ENCODE measurements around the gene IKBKE. TPM values are rescaled to one million over a fixed set of nuclear protein-coding genes. Genes with fewer than 3 reads are reported as not detected.

The IKBKE gene
- polyA plus RNA-seq, 2 of the 4 experiments (the other 2 are of a cell fraction) = 6.3 to 6.4 TPM

DNA sequence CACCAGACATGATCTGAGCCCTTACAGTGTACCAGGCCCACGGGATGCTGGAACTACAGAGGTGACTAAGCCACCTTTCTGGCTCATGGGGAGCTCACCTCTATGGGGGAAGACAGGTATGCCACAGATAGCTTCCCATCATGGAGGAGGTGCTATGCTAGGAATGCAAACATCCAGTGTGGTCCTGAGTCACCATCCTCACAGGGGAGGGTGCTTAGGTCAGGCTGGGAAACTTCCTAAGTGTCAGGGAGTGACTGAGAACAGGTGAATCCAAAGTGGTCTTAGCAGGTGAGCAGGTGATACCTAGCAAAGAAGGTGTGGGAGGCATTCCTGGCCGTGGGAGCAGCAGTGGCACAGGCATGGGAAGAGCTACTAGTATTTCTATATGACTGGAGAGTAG lies 28.4 kb downstream of the IKBKE start:
- no peak for DNase-seq (ENCODE audit: low read depth in 1 of 2, low spot score in 1 of 2)
- TF ChIP-seq SMC3 (IDR thresholded peaks at IDR 0.05) (no peak), NFE2L2 (conservative IDR thresholded peaks at IDR 0.05; ENCODE audit: low read length) (no peak), JUNB (IDR thresholded peaks at IDR 0.05) (no peak), CHD2 (IDR thresholded peaks at IDR 0.05; ENCODE audit: low read length, partially characterized antibody) (no peak), HOXB13 (CRISPR knock-in tag; IDR thresholded peaks at IDR 0.05; ENCODE audit: low read depth) (no peak), TP53 (CRISPR knock-in tag; IDR thresholded peaks at IDR 0.05) (no peak), KDM1A (IDR thresholded peaks at IDR 0.05; ENCODE audit: low read depth) (no peak)
- TF ChIP-seq, protein P1, sequence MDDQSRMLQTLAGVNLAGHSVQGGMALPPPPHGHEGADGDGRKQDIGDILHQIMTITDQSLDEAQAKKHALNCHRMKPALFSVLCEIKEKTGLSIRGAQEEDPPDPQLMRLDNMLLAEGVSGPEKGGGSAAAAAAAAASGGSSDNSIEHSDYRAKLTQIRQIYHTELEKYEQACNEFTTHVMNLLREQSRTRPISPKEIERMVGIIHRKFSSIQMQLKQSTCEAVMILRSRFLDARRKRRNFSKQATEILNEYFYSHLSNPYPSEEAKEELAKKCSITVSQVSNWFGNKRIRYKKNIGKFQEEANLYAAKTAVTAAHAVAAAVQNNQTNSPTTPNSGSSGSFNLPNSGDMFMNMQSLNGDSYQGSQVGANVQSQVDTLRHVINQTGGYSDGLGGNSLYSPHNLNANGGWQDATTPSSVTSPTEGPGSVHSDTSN (IDR thresholded peaks at IDR 0.05) = no peak
- Histone ChIP-seq H3K4me3 (no peak overlapping the region), H3K4me2 (no peak overlapping the region), H3K9me3 (no peaks in the 10 kb centered on the region), H3K4me1 (peaks cover 23% of the 10 kb centered on the region), H3K27ac (no peak overlapping the region)
- WGBS (ENCODE audit: missing lambda C conversion rate) = 45% methylated on average over 2 of the region's 2 CpGs
- no peak for ATAC-seq
- CTCF ChIA-PET = interaction anchor here (0.7 to 10.1 kb wide), 6 partner anchors 5 to 132 kb away, joined by 3 to 121 read pairs (median 8); no protein-coding TSS in a partner anchor
- POLR2A ChIA-PET = interaction anchor here (0.6 kb wide), 1 partner anchor 46 kb away, joined by 4 read pairs; no protein-coding TSS in a partner anchor
- no peak for FAIRE-seq

DNA sequence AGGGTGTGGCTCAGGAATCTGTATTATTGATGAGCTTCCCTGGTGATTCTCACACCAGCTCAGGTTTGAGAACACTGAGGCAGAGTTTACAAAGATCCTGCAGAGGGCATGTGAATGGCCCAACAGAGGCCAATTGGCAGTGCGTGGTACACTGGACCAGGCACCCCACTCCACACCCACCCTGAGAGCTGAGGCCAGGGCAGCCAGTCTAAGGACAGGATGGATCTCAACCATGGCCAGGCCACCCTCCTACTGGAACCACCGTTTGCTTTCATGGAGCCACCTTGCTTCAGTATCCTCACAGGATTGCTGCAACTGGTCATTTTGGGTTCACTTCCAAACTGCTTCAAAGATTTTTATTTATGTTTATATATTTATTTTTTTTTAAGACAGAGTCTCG lies 29.8 kb downstream of the IKBKE start:
- CTCF ChIA-PET = interaction anchor here (0.6 to 10.1 kb wide), 7 partner anchors 7 to 975 kb away, joined by 3 to 121 read pairs (median 7); no protein-coding TSS in a partner anchor
- 91% methylated on average over 3 of the region's 3 CpGs for WGBS (ENCODE audit: missing lambda C conversion rate)

DNA sequence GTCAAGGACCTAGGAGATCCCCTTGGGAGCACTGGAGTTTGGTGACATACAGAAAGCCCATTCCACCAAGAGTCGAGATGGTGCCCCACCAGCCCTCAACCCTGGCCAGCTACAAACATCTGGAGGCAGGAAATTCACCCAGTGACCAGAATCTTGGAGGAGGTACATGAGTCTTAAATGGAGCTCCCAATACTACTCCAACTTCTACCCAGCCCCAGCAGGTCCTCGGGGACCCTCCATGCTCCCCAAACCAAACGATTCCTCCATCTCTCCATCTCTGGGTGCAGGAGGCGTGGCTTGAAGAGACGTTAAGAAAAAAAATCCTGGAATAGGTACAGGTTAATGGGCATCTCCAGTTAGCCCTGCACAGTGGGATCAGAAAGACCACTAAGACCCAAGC lies 31.6 kb downstream of the IKBKE start:
- CTCF ChIA-PET = interaction anchor here (0.8 to 10.1 kb wide), 6 partner anchors 9 to 161 kb away, joined by 3 to 121 read pairs (median 8); partner anchors contain the start of gene EIF2D
- ATAC-seq (no peak), FAIRE-seq (no peak), DNase-seq (ENCODE audit: low read depth in 1 of 2, low spot score in 1 of 2) (no peak)
- 73% methylated on average over 5 of the region's 5 CpGs for WGBS (ENCODE audit: missing lambda C conversion rate)
- Histone ChIP-seq H3K9me3 (no peaks in the 10 kb centered on the region), H3K27ac (no peak overlapping the region), H3K4me3 (no peak overlapping the region), H3K4me1 (peaks cover 30% of the 10 kb centered on the region), H3K4me2 (no peak overlapping the region)
- no peak for TF ChIP-seq RCOR1 (IDR thresholded peaks at IDR 0.05; ENCODE audit: low read depth, low read length)
- no peak for TF ChIP-seq CEBPB (IDR thresholded peaks at IDR 0.05)
- TF ChIP-seq HEYL (CRISPR knock-in tag; IDR thresholded peaks at IDR 0.05) = no peak
- TF ChIP-seq, protein P2, sequence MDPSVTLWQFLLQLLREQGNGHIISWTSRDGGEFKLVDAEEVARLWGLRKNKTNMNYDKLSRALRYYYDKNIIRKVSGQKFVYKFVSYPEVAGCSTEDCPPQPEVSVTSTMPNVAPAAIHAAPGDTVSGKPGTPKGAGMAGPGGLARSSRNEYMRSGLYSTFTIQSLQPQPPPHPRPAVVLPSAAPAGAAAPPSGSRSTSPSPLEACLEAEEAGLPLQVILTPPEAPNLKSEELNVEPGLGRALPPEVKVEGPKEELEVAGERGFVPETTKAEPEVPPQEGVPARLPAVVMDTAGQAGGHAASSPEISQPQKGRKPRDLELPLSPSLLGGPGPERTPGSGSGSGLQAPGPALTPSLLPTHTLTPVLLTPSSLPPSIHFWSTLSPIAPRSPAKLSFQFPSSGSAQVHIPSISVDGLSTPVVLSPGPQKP (IDR thresholded peaks at IDR 0.05; ENCODE audit: low read depth, low read length) = no peak
- TF ChIP-seq, protein P3, sequence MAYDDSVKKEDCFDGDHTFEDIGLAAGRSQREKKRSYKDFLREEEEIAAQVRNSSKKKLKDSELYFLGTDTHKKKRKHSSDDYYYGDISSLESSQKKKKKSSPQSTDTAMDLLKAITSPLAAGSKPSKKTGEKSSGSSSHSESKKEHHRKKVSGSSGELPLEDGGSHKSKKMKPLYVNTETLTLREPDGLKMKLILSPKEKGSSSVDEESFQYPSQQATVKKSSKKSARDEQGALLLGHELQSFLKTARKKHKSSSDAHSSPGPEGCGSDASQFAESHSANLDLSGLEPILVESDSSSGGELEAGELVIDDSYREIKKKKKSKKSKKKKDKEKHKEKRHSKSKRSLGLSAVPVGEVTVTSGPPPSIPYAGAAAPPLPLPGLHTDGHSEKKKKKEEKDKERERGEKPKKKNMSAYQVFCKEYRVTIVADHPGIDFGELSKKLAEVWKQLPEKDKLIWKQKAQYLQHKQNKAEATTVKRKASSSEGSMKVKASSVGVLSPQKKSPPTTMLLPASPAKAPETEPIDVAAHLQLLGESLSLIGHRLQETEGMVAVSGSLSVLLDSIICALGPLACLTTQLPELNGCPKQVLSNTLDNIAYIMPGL (CRISPR knock-in tag; IDR thresholded peaks at IDR 0.05; ENCODE audit: borderline replicate concordance) = no peak
- no peak for TF ChIP-seq PHF8 (IDR thresholded peaks at IDR 0.05; ENCODE audit: borderline replicate concordance, low read depth)
- TF ChIP-seq, protein P4, sequence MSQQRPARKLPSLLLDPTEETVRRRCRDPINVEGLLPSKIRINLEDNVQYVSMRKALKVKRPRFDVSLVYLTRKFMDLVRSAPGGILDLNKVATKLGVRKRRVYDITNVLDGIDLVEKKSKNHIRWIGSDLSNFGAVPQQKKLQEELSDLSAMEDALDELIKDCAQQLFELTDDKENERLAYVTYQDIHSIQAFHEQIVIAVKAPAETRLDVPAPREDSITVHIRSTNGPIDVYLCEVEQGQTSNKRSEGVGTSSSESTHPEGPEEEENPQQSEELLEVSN (IDR thresholded peaks at IDR 0.05; ENCODE audit: borderline replicate concordance, low read depth) = no peak
- no peak for TF ChIP-seq POLR2A (IDR thresholded peaks at IDR 0.05; ENCODE audit: low read length)
- TF ChIP-seq MAZ (IDR thresholded peaks at IDR 0.05; ENCODE audit: borderline replicate concordance, low read depth, low read length) = no peak
- TF ChIP-seq, protein P5, sequence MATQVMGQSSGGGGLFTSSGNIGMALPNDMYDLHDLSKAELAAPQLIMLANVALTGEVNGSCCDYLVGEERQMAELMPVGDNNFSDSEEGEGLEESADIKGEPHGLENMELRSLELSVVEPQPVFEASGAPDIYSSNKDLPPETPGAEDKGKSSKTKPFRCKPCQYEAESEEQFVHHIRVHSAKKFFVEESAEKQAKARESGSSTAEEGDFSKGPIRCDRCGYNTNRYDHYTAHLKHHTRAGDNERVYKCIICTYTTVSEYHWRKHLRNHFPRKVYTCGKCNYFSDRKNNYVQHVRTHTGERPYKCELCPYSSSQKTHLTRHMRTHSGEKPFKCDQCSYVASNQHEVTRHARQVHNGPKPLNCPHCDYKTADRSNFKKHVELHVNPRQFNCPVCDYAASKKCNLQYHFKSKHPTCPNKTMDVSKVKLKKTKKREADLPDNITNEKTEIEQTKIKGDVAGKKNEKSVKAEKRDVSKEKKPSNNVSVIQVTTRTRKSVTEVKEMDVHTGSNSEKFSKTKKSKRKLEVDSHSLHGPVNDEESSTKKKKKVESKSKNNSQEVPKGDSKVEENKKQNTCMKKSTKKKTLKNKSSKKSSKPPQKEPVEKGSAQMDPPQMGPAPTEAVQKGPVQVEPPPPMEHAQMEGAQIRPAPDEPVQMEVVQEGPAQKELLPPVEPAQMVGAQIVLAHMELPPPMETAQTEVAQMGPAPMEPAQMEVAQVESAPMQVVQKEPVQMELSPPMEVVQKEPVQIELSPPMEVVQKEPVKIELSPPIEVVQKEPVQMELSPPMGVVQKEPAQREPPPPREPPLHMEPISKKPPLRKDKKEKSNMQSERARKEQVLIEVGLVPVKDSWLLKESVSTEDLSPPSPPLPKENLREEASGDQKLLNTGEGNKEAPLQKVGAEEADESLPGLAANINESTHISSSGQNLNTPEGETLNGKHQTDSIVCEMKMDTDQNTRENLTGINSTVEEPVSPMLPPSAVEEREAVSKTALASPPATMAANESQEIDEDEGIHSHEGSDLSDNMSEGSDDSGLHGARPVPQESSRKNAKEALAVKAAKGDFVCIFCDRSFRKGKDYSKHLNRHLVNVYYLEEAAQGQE (IDR thresholded peaks at IDR 0.05) = no peak
- TF ChIP-seq, protein P6, sequence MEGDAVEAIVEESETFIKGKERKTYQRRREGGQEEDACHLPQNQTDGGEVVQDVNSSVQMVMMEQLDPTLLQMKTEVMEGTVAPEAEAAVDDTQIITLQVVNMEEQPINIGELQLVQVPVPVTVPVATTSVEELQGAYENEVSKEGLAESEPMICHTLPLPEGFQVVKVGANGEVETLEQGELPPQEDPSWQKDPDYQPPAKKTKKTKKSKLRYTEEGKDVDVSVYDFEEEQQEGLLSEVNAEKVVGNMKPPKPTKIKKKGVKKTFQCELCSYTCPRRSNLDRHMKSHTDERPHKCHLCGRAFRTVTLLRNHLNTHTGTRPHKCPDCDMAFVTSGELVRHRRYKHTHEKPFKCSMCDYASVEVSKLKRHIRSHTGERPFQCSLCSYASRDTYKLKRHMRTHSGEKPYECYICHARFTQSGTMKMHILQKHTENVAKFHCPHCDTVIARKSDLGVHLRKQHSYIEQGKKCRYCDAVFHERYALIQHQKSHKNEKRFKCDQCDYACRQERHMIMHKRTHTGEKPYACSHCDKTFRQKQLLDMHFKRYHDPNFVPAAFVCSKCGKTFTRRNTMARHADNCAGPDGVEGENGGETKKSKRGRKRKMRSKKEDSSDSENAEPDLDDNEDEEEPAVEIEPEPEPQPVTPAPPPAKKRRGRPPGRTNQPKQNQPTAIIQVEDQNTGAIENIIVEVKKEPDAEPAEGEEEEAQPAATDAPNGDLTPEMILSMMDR (IDR thresholded peaks at IDR 0.05) = no peak
- TF ChIP-seq NFE2L2 (conservative IDR thresholded peaks at IDR 0.05; ENCODE audit: low read length) = no peak
- no peak for TF ChIP-seq CHD4 (IDR thresholded peaks at IDR 0.05; ENCODE audit: borderline replicate concordance)
- TF ChIP-seq RAD21 (conservative IDR thresholded peaks at IDR 0.05 in 1 of 2, IDR thresholded peaks at IDR 0.05 in 1 of 2) = no peak
- POLR2A ChIA-PET = interaction anchor here (0.6 kb wide), 1 partner anchor 28 kb away, joined by 6 read pairs; no protein-coding TSS in a partner anchor

More for the DNA sequence above, 29.8 kb downstream of the IKBKE start:
- FAIRE-seq (no peak), DNase-seq (ENCODE audit: low read depth in 1 of 2, low spot score in 1 of 2) (no peak), ATAC-seq (no peak)
- no peak for TF ChIP-seq JUN (IDR thresholded peaks at IDR 0.05)
- no peak for TF ChIP-seq ZFP36 (IDR thresholded peaks at IDR 0.05; ENCODE audit: borderline replicate concordance, partially characterized antibody)
- no peak overlapping the region for H3K4me3 ChIP-seq
- POLR2A ChIA-PET = no interaction called here
- no peak overlapping the region for H3K27ac ChIP-seq
- H3K4me2 ChIP-seq = no peak overlapping the region
- peaks cover 30% of the 10 kb centered on the region for H3K4me1 ChIP-seq
- no peaks in the 10 kb centered on the region for H3K9me3 ChIP-seq
